OCI-LY7 (cell line): ENCODE results near the gene ALK. TPM values are rescaled to one million over a fixed set of nuclear protein-coding genes. Genes with fewer than 3 reads are reported as not detected.

Experiments
- BruUV-seq: library from RNA; stranded (reverse); fragments of 400-500 nt; replicated peaks from 2 replicates; lab custom pipeline; 2021; lab: Mats Ljungman, UMichigan
- CTCF ChIA-PET: fragments of 300-600 bp; sonication (Branson Sonifier 250); formaldehyde crosslinking; loops from one replicate; lab custom pipeline; 2022; ENCODE audit warnings: antibody characterized with exemption; ENCODE audit not compliant: unreplicated experiment; lab: Charles Lee
- POLR2A ChIA-PET: fragments of 300-600 bp; sonication (Branson Sonifier 250); formaldehyde crosslinking; loops from one replicate; lab custom pipeline; 2022; ENCODE audit warnings: antibody characterized with exemption; lab: Charles Lee
- DNase-seq: peaks from one replicate; pipeline ENCODE4 v3.0.0-alpha.2; 2015; ENCODE audit warnings: low spot score
- H2AFZ ChIP-seq: fragments of 200-600 bp; sonication (generic), shearing (Covaris generic); 2 replicates; pipeline ENCODE4 v1.6.1; 2014; ENCODE audit warnings: mild to moderate bottlenecking, antibody characterized with exemption, low read length, moderate library complexity
- H3K27ac ChIP-seq: fragments of 200-600 bp; sonication (generic); 2 replicates; pipeline ENCODE4 v1.5.1; 2014; ENCODE audit warnings: mixed run types, low read depth, mild to moderate bottlenecking, moderate library complexity, low read length, inconsistent platforms; ENCODE audit not compliant: poor library complexity, severe bottlenecking
- H3K36me3 ChIP-seq: fragments of 200-600 bp; sonication (generic); 2 replicates; pipeline ENCODE4 v1.6.1; 2014; ENCODE audit warnings: mild to moderate bottlenecking, antibody characterized with exemption, low read length, moderate library complexity, mixed read lengths; ENCODE audit not compliant: insufficient read depth
- H3K4me1 ChIP-seq: fragments of 200-600 bp; sonication (generic); 2 replicates; pipeline ENCODE4 v1.5.1; 2014; ENCODE audit warnings: mild to moderate bottlenecking, low read length; ENCODE audit not compliant: insufficient read depth, poor library complexity, severe bottlenecking
- H3K4me2 ChIP-seq: fragments of 200-600 bp; sonication (generic); 2 replicates; pipeline ENCODE4 v1.6.1; 2014; ENCODE audit warnings: mild to moderate bottlenecking, low read length
- H3K4me3 ChIP-seq: fragments of 200-600 bp; sonication (generic); 2 replicates; pipeline ENCODE4 v1.5.1; 2014; ENCODE audit warnings: mild to moderate bottlenecking, low read depth, low read length; ENCODE audit not compliant: poor library complexity, severe bottlenecking
- H3K79me2 ChIP-seq: fragments of 200-600 bp; sonication (generic); 2 replicates; pipeline ENCODE4 v1.6.1; 2016; ENCODE audit warnings: low read depth, mild to moderate bottlenecking, low read length, moderate library complexity, mixed read lengths; ENCODE audit not compliant: insufficient read depth
- H3K9me2 ChIP-seq: fragments of 200-600 bp; sonication (generic); 2 replicates; pipeline ENCODE4 v1.6.1; 2016; ENCODE audit warnings: mild to moderate bottlenecking, low read length, mixed read lengths; ENCODE audit not compliant: insufficient read depth
- H3K9me3 ChIP-seq: fragments of 200-600 bp; sonication (generic); 2 replicates; pipeline ENCODE4 v1.6.1; 2014; ENCODE audit warnings: mild to moderate bottlenecking, mixed run types, low read length, mixed read lengths
- H4K20me1 ChIP-seq: fragments of 200-600 bp; sonication (generic); 2 replicates; pipeline ENCODE4 v1.6.1; 2014; ENCODE audit warnings: mild to moderate bottlenecking, antibody characterized with exemption, low read length, moderate library complexity, mixed read lengths; ENCODE audit not compliant: insufficient read depth
- CTCF ChIP-seq: fragments of 200-600 bp; sonication (generic); conservative IDR thresholded peaks from 2 replicates; pipeline ENCODE4 v1.5.1; 2014; ENCODE audit warnings: mild to moderate bottlenecking, antibody characterized with exemption, low read length, moderate library complexity, mixed read lengths
- EZH2phosphoT487 ChIP-seq: fragments of 200-600 bp; sonication (generic); IDR thresholded peaks from 2 replicates; pipeline ENCODE4 v1.6.1; 2018; ENCODE audit warnings: low read depth, borderline replicate concordance, mild to moderate bottlenecking, mixed run types, antibody characterized with exemption, low read length, moderate library complexity, mixed read lengths
- intact Hi-C: fragments of 100-400 bp; cut with micrococcal nuclease; formaldehyde crosslinking; loops from one replicate; pipeline ENCODE4 v1.10.0; 2022; ENCODE audit not compliant: unreplicated experiment
- total RNA-seq, 2 experiments: library from RNA; depleted of rRNA in 1 of 2; stranded (reverse); fragments of >200 nt in 1 of 2; shearing (Covaris generic) in 1 of 2; gene quantifications; 2 replicates each; pipeline ENCODE4 v1.2.3, GENCODE V29; 2014 to 2022

ALK gene
- total RNA-seq, 2 experiments from 2014 or later: 0.09 TPM; not detected in 1

- TF ChIP-seq CTCF (no peak), EZH2phosphoT487 (no peak)
- Histone ChIP-seq H4K20me1 (no peaks in the 10 kb centered on the region), H3K27ac (no peak overlapping the region), H3K4me2 (no peak overlapping the region), H2AFZ (no peak overlapping the region), H3K4me1 (no peaks in the 10 kb centered on the region), H3K36me3 (no peaks in the 10 kb centered on the region), H3K4me3 (no peak overlapping the region), H3K79me2 (no peaks in the 10 kb centered on the region), H3K9me3 (no peaks in the 10 kb centered on the region), H3K9me2 (no peaks in the 10 kb centered on the region)
- ChIA-PET CTCF (interaction anchor here (0.6 kb wide), 1 partner anchor 8 kb away, joined by 4 read pairs; no protein-coding TSS in a partner anchor), POLR2A (interaction anchor here (0.6 kb wide), 1 partner anchor 466 kb away, joined by 3 read pairs; no protein-coding TSS in a partner anchor)
- BruUV-seq: no TSS peak
- no peak for DNase-seq
- intact Hi-C loops: no loop called here
These were observed 545.5 kb downstream of the ALK start for GRCh38 chr2:29375843-29376242.

GRCh38 chr2:29374823-29375222, 546.6 kb downstream of the ALK start:
- no peaks in the 10 kb centered on the region for H3K4me1 ChIP-seq
- no peak overlapping the region for H3K4me2 ChIP-seq
- H3K79me2 ChIP-seq: no peaks in the 10 kb centered on the region
- no peaks in the 10 kb centered on the region for H3K36me3 ChIP-seq
- DNase-seq: no peak
- intact Hi-C loops: no loop called here
- TF ChIP-seq EZH2phosphoT487: no peak
- TF ChIP-seq CTCF: no peak
- no peaks in the 10 kb centered on the region for H4K20me1 ChIP-seq
- no peak overlapping the region for H2AFZ ChIP-seq
- no peaks in the 10 kb centered on the region for H3K9me3 ChIP-seq
- no peak overlapping the region for H3K27ac ChIP-seq
- POLR2A ChIA-PET: no interaction called here
- no peak overlapping the region for H3K4me3 ChIP-seq
- CTCF ChIA-PET: no interaction called here
- H3K9me2 ChIP-seq: no peaks in the 10 kb centered on the region
- no TSS peak for BruUV-seq

- ChIA-PET CTCF (no interaction called here), POLR2A (no interaction called here)
- TF ChIP-seq EZH2phosphoT487: no peak
- TF ChIP-seq CTCF: no peak
- H3K9me2 ChIP-seq: no peaks in the 10 kb centered on the region
- H4K20me1 ChIP-seq: no peaks in the 10 kb centered on the region
- no peaks in the 10 kb centered on the region for H3K9me3 ChIP-seq
- no peaks in the 10 kb centered on the region for H3K4me1 ChIP-seq
- no peaks in the 10 kb centered on the region for H3K79me2 ChIP-seq
- H3K36me3 ChIP-seq: no peaks in the 10 kb centered on the region
- H3K27ac ChIP-seq: no peak overlapping the region
- no peak overlapping the region for H2AFZ ChIP-seq
- DNase-seq: no peak
- no TSS peak for BruUV-seq
- no peak overlapping the region for H3K4me3 ChIP-seq
- intact Hi-C loops: no loop called here
- H3K4me2 ChIP-seq: no peak overlapping the region
These were observed 547.5 kb downstream of the ALK start for GRCh38 chr2:29373870-29374269.
